HG02763 (cell line): ENCODE data around the gene INSIG1.

Source experiments
- ATAC-seq: cut with Tn5 transposase; IDR thresholded peaks from one replicate; pipeline ENCODE4 v1.9.1; 2021; ENCODE audit warnings: mild to moderate bottlenecking, moderate library complexity; ENCODE audit not compliant: unreplicated experiment

Gene INSIG1

DNA sequence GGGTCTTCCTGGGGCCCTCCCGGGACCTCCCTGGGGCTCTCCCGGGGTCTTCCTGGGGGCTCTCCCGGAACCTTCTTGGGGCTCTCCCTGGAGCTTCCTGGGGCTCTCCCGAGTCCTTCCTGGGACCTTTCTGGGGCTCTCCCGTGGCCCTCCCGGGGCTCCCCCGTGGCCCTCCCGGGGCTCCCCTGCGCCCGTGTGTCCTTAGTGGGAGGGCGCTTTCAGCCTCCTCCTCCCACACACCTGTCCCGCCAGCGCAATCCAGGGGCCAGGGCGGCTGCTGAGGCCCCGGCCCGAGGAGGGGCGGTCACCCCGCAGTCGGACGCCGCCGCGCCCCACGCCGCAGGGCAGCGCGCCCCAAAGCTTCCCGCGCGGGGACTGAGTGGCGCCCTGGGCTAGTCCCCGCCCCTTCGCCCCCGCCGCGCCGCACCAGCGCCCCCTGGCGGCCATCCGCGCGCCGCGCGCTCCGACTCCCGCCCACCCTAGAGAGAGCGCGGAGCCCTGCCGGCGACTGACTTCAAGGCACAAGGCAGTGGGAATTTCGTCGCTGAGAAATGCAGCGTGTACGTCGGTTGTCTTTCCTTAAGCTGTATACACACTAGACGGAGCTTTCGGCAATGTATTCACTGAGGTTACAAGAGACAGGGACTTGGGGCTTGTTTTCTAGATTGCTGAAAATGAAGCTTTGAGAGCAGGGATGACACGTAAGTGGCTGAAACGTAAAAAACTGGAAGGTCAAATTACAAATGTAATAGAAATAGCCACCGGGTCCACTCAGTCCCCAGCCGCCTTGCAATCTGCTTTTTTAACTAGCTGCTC is 47.1 kb downstream of the INSIG1 start:
- peak; percentile 86 for ATAC-seq

- ATAC-seq = no peak
These were observed 47.8 kb downstream of the INSIG1 start for GRCh38 chr7:155345490-155345889.

GRCh38 chr7:155346285-155346684 is 48.6 kb downstream of the INSIG1 start:
- ATAC-seq = no peak

DNA sequence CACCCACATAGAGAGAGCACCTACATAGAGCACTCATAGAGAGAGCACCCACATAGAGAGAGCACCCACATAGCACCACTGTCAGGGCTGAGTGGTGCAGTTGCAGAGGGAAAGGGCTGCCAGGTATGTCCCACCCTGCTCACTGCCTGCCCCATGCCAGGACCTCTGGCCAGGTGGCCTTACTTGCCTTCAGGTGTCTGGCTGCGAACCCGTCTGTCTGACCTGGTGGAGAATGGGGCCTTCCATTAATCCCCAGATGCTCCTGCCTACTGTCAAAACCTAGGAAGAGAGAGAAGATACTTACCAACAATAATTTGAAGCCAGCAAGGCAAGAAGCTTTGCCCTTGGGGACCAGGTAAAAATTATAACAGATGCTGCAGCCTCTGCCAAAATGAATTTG is 51.1 kb downstream of the INSIG1 start:
- no peak for ATAC-seq

GRCh38 chr7:155349601-155350331 is 52.1 kb downstream of the INSIG1 start:
- no peak for ATAC-seq

DNA sequence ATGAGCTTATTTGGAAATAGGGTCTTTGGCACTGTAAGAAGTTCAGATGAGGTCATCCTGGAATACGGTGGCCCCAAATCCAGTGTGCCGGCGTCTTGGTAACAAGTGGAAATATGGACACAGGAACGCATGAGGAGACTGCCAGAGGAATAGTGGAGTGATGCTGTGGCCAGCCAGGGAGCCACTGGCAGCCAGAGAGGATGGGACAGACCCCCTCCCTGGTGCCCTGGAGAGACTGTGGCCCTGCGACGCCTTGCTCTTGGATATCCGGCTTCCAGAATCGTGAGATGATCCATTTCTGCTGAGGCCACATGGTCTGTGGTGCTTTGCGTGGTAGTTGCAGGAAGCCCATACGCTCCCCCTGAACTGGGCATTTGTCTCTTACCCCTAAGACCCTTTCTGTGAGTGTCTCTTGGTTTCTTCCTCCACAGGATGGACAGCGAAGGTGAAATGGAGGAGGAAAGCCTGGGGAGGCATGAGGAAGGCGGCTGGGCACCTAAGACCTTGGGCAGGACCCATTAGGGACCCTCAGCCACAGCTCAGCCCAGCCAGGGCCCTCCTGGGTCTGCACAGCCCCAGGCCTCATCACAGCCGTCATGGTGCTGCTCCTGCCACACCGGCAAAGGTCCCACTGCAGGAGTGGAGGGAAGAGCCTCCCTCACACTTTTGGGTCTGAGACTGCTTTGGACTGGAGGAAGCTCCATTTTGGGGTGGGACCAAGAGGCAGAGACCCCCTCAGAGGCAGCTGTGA is 53.6 kb downstream of the INSIG1 start:
- no peak for ATAC-seq

DNA sequence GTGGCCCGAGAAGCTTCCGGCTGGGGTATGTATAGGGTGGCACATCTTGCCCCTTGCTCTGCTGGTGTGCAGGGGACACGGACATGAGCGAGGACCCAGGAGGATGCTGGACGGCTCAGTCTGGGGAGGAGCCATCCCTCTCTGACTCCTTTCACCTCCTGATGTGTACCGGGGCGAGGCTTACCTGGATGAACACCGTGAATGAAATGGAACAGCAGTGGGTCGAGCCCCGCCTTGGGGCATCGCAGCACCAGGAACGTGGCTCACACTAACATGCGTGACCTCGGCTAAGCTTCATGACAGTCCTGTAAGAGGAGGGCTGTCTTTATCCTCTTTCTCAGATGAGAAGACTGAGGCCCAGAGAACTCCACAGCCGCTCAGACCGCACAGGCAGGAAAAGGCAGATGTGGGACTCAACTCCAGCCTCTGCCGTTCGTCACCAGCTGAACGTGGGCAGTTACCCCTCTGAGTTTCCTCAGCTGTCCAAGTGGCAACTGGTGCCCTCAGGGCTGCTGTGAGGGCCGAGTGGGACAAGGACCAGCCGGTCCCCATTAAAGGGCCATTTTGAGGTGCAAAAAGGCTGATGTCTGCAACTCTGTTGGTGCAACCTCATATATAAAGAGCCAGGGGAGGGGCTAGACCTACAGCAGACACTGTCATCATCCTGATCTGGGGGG is 54.5 kb downstream of the INSIG1 start:
- no peak for ATAC-seq

GRCh38 chr7:155352753-155353115 is 55.1 kb downstream of the INSIG1 start:
- no peak for ATAC-seq

DNA sequence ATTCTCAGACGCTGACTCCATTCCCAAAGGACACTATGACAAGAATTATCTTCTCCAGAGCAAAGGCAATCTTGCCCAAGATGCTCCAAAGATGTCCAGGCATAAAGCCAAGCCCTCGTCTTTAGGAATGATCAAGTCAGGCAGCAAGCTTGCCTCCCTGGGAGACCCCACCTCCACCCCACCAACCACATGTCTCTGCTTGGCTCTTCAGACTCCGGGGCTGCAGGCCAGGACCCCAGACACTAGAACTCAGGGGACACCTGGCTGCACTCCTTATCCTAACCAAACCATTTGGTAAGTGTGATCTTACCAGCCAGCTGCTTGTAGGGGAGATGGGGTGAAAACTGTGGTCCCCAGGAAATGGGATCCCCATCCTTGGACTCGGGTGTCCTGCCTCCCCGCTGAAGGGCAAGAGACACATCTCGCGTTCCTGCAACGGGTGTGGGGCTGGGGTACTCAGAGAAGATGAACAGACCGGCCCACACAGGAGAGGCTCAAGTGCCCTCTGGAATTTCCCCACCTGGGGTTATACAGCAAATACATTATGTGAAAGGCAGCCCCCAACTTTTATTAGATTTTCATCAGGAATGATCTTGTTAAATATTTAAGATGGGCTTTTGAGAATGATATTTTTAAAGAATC is 55.7 kb downstream of the INSIG1 start:
- no peak for ATAC-seq

DNA sequence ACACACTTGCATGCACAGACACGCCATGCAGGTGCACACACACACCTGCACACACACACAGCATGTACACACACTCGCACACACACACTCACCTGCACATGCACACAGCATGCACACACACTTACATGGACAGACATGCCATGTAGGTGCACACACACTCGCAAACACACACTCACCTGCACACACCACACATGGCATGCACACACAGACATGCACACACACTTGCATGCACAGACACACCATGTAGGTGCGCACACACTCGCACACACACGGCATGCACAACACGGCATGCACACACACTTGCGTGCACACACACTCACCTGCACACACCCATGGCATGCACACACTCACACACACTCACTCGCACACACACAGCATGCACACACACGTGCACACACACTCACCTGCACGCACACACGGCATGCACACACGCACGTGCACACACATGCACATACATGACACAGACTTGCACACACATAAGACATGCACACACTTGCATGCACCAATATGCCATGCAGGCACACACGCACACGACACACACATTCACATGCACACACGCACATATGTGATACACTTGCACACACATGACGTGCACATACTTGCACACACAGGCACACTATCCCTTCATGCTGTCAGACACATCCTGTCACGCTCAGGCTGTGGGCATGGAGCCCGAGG is 56.8 kb downstream of the INSIG1 start:
- ATAC-seq = no peak

- ATAC-seq = no peak
These were observed 57.5 kb downstream of the INSIG1 start for GRCh38 chr7:155355176-155355575.

GRCh38 chr7:155355745-155356144 is 58.1 kb downstream of the INSIG1 start:
- ATAC-seq = no peak

- no peak for ATAC-seq
These were observed 58.8 kb downstream of the INSIG1 start for GRCh38 chr7:155356323-155357105.

- ATAC-seq = no peak
These were observed 59.9 kb downstream of the INSIG1 start for GRCh38 chr7:155357573-155358041.

DNA sequence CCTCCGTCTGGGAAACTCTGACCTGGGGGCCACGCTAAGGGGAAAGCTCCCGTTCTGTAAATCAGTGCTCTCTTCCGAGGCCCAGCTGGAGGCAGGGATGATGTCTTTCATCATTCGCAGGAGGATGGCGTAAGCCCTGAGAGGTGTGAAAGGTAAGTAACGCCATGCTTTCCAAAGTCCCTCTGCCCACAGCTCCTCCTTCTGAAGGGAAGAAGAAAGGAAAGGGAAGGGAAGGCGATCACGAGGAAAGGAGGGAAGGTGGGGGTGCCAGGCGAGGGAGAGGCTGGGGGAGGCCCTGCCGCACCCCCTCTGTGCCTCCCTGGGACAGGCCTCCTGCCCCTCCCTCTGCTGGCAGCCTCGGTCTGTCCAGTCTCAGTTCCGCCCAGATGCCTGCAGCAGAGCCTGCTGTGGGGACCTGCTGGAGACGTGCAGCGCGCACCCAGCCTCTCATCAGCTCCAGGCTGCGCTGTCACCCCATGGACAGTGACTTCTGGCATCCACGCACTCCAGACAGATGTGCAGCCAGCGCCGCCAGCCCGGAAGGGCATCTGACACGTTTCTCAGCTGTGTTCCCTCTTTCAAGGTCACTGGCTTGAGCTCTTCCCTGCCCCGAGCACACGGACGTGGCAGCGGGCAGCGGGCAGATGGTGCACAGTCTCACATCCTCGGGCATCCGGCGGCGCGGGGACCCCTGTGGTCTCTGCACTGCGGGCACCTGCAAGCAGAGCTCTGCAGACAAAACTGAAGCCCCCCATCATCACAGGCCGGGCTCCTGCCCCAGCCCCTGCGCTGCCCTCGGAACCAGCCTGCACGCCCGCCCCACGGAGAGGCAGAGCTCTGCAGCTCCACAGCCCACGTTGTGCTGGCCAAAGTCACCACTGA is 60.6 kb downstream of the INSIG1 start:
- ATAC-seq = no peak

DNA sequence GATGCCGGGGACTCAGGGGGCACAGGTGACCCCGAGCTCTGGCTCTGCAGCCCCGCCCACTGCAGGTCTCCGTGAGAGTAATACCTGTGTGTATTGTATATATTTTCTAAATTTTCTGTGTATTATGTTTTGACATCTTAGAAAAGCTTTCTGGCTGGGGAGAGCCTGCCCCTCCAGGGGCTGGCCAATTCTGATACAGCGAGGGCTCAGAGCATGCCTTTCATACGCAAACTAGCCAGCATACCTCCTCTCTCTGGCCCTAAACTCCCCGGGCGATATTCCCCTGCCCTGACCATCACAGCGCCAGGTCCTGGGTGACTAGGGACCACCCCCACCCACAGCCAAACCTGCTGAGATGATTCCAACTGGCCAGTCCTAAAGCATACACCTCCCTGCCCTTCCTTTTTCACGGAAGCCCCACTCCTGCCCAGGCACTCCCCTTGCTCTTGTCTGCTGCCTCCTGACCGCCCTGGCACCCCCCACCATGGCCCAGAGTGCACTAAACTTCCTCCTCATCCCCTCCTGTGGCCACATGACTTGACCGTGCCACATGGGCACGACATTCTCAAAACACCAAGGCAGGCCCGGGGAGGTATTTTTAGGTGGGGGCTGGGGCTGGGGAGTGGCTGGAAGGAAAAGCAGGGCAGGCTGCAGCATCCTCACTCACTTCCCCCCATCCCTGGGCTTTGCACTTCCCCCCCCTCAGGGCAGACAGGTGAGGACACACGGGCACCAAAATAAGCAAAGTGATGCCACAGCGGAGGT is 61.5 kb downstream of the INSIG1 start:
- ATAC-seq = no peak
